ENCODE results near the gene DISC1. TPM values are rescaled to one million over a fixed set of nuclear protein-coding genes. Genes with fewer than 3 reads are reported as not detected.

The DISC1 gene
- total and polyA plus RNA-seq, 12 donors: 1.0 to 21.0 (median 9.7) TPM

DNA sequence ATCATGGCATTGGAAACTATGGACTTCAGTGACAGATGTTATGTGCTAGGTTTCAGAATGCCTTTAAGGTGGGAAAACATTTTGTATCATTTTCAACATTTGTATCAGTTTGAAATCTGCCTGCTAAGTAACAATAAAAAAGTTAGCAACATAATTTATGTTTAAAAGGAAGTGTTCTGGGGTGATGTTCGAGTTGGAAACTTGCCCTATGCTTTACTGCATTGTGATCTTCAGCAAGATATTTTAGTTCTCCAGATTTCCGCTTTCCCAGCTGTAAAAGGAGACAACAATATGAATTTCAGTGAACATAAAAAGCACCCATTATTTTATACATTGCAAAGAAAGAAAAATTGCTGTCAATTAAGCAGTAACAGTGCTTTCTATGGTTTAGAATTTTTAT, 187.4 kb downstream of the DISC1 start:
- Histone ChIP-seq H3K27me3 (no peaks in the 10 kb centered on the region), H3K27ac (peak overlapping the region in 1 of 5 donors; percentile 22), H3K4me1 (replicated peaks in 1 of 2) (peaks cover 0 to 4% of the 10 kb centered on the region in 2 donors), H3K4me3 (no peak overlapping the region), H3K36me3 (replicated peaks in 1 of 2) (peaks cover 0 to 3% of the 10 kb centered on the region in 2 donors), H3K9me3 (replicated peaks in 1 of 3) (no peaks in the 10 kb centered on the region)
- TF ChIP-seq, protein P1, sequence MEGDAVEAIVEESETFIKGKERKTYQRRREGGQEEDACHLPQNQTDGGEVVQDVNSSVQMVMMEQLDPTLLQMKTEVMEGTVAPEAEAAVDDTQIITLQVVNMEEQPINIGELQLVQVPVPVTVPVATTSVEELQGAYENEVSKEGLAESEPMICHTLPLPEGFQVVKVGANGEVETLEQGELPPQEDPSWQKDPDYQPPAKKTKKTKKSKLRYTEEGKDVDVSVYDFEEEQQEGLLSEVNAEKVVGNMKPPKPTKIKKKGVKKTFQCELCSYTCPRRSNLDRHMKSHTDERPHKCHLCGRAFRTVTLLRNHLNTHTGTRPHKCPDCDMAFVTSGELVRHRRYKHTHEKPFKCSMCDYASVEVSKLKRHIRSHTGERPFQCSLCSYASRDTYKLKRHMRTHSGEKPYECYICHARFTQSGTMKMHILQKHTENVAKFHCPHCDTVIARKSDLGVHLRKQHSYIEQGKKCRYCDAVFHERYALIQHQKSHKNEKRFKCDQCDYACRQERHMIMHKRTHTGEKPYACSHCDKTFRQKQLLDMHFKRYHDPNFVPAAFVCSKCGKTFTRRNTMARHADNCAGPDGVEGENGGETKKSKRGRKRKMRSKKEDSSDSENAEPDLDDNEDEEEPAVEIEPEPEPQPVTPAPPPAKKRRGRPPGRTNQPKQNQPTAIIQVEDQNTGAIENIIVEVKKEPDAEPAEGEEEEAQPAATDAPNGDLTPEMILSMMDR (IDR thresholded peaks at IDR 0.05): no peak
- TF ChIP-seq POLR2A (IDR thresholded peaks at IDR 0.05): no peak
- no peak for DNase-seq
- WGBS, 4 donors: 52 to 68% (median 60%) methylated on average over 2 of the region's 2 CpGs
- intact Hi-C loops (cut with DNase I): no loop called here

DNA sequence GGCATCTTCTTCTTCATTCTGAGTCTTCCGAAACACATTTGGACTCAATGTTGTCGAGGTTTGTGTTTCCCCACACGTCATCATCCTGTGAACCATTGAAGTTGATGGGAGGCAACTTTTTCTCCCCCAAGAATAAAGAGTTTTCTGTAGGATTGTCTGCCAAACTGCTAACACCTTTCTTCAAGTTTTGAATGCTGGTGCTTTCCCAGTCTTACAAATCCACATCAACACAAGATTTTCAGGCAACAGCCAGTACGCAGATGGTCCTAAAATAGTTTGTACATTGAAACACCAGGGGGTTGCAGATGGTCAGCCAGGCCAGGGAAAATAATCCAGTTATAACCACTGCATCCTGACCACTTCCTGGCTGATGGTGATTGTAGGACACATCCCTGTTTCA, 187.9 kb downstream of the DISC1 start:
- H3K36me3 ChIP-seq (replicated peaks in 1 of 2): peaks cover 0 to 3% of the 10 kb centered on the region in 2 donors
- no peaks in the 10 kb centered on the region for H3K9me3 ChIP-seq (replicated peaks in 1 of 3)
- peak overlapping the region in 1 of 5 donors; percentile 7 for H3K27ac ChIP-seq
- intact Hi-C loops (cut with DNase I): no loop called here
- WGBS, 4 donors: 71 to 77% (median 73%) methylated on average over 4 of the region's 4 CpGs
- no peak for DNase-seq
- no peak overlapping the region for H3K4me3 ChIP-seq
- no peaks in the 10 kb centered on the region for H3K27me3 ChIP-seq
- no peak for TF ChIP-seq POLR2A (IDR thresholded peaks at IDR 0.05)
- TF ChIP-seq, protein P1 (IDR thresholded peaks at IDR 0.05): no peak
- H3K4me1 ChIP-seq (replicated peaks in 1 of 2): peaks cover 0 to 4% of the 10 kb centered on the region in 2 donors

DNA sequence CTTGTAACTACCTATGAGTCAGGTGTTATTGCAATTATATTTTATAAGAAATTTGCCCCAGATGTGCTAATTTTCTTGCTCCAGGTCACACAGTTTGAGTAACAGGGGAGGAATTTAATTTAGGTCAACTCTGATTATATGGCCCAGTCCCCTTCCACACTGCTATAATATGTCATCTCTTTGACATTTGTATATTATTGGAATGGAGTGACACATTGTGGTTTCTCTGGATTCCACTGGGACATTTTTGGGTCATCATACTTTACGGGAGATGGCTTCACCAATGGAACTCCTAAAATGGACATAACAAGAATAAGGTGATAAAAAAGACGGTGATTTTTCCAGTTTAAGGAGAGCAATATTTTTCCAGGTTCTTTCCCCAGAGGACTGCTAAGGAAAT, 191.2 kb downstream of the DISC1 start:
- Histone ChIP-seq H3K4me1 (replicated peaks in 1 of 2) (peaks cover 0 to 4% of the 10 kb centered on the region in 2 donors), H3K9me3 (replicated peaks in 1 of 3) (no peaks in the 10 kb centered on the region), H3K4me3 (no peak overlapping the region), H3K36me3 (replicated peaks in 1 of 2) (peaks cover 0 to 3% of the 10 kb centered on the region in 2 donors), H3K27ac (no peak overlapping the region), H3K27me3 (no peaks in the 10 kb centered on the region)
- DNase-seq: no peak
- intact Hi-C loops (cut with DNase I): no loop called here
- WGBS, 4 donors: 92 to 98% (median 94%) methylated on average over 2 of the region's 2 CpGs
- TF ChIP-seq POLR2A (IDR thresholded peaks at IDR 0.05): no peak
- TF ChIP-seq, protein P1 (IDR thresholded peaks at IDR 0.05): no peak

DNA sequence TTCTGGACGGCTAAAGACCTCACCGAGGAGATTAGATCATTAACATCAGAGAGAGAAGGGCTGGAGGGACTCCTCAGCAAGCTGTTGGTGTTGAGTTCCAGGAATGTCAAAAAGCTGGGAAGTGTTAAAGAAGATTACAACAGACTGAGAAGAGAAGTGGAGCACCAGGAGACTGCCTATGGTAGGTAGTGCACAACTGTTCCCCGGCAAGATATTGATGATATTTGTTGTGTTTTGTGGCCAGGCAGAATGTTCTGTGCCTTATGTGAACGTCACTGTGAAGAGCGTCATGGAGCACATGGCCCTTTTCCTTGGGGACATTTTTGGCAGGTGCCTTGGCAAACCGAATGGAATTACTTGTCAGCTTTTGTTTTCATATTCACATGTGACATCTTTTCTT, 191.7 kb downstream of the DISC1 start:
- Histone ChIP-seq H3K4me1 (replicated peaks in 1 of 2) (peaks cover 0 to 4% of the 10 kb centered on the region in 2 donors), H3K27me3 (no peaks in the 10 kb centered on the region), H3K27ac (no peak overlapping the region), H3K36me3 (replicated peaks in 1 of 2) (peaks cover 0 to 3% of the 10 kb centered on the region in 2 donors), H3K4me3 (no peak overlapping the region), H3K9me3 (replicated peaks in 1 of 3) (no peaks in the 10 kb centered on the region)
- intact Hi-C loops (cut with DNase I): no loop called here
- DNase-seq: no peak
- TF ChIP-seq, protein P1 (IDR thresholded peaks at IDR 0.05): no peak
- no peak for TF ChIP-seq POLR2A (IDR thresholded peaks at IDR 0.05)
- 64 to 81% (median 75%) methylated on average over 6 of the region's 6 CpGs for WGBS, 4 donors
